ENCODE data around the gene C20orf202.

C20orf202 gene

DNA sequence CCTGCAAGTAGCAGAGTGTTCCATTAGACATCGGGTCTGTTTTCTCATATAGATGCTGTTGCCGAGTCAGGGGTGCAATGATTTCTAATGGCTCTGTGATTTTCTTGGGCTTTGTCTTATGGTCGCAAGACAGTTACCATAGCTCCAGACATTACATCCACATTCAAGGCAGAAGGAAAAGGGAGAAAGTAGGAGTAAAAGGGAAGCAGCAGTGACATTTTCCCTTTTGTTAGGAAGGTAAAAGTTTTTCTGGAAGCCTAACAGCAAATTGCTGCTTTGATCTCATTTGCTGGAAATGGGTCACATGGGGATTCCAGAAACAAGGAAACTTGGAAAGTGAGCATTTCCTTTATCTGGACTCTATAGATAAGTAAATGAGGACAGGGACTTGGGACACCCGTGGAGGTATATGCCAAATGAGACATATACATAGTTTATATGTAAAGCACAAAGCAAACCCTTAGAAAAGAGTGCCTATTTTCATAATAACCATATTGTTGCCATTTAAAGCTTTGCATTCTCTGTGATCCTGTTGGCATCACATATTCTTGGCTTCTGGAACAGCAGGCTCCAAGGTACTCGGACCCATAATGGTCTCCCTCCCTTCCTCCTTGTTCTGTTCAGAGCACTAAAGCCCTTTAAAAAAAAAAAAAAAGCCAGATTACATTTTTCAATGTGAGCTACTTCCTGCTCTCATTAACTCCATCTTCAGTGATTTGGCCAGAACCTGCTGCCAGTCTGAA lies at the start of gene C20orf202:
C20orf202 (plus strand) TSS at position 693 of the 743 bp plus-strand sequence. CDS start 132 bp downstream, outside the sequence.
- no peak for DNase-seq (ENCODE audit: low read depth)

DNA sequence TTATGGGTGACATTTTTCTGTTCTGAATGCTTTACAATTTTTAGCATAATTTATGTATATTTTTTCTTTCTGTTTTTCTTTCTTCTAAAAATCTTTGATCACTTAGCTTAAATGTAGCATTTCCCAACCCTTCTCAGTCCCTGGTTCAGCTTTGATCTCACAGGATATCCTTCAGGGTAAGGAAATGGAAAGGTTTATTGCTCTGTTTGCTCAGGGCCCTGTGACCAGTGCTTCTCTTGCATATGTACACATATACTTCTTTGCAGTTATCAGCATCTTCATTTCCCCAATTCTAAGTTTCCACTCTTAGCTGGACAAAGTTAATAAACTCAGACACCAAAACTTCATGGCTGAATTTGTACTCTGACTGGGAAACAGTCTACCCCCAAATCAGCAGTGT lies 49.0 kb upstream of the C20orf202 start:
- DNase-seq (ENCODE audit: low read depth): no peak

DNA sequence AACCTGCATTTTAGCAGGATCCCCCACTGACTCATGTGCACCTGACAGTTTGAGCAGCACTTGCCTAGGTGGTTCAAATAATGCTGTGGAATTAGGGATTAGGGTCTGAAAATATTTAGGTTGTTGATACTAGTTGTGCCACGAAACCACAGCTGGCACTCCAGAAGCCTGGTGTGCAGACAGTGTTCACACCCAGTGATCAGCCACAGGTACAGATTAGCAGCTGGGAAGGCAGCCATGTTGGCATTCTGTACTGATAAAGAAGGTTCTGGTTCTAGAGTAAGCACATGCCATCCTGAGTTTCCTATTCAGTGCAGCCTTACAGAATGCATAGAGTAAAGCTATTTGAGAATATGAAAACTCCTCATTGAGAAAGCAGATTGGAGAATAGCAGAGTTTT lies 48.6 kb upstream of the C20orf202 start:
- no peak for DNase-seq (ENCODE audit: low read depth)

DNA sequence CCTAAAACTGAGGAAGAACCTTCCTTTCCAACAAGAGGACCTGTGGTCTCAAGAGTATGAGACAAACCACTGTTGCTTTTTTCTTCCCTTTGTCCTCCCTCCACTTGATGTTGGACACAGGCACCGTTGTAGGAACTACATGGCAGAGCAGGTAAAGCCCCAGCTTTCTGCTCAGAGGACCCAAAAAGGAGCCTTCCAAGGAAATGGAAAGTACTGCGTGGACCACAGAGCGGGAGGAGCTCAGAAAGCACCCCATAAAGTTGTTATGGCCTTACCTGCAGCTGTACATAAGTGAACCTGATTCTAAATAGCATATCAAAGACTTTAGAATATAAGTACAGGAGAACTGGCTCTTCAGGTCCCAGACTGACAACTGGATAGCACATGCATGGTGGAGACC lies 47.9 kb upstream of the C20orf202 start:
- DNase-seq (ENCODE audit: low read depth): no peak

DNA sequence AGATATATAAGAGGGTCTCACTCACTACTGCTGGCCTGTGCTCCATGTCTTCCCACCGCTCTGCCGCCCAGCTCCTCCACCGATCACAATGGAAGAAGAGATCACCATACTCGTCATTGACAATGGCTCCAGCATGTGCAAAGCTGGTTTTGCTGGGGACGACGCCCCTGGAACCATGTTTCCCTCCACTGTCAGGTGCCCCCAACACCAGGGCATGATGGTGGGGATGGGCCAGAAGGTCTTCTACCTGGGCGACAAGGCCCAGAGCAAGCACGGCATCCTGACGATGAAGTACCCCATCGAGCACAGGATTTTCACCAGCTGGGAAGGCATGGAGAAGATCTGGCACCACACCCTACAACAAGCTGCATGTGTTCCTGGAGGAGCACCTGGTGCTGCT lies 42.8 kb upstream of the C20orf202 start:
- DNase-seq (ENCODE audit: low read depth): no peak

DNA sequence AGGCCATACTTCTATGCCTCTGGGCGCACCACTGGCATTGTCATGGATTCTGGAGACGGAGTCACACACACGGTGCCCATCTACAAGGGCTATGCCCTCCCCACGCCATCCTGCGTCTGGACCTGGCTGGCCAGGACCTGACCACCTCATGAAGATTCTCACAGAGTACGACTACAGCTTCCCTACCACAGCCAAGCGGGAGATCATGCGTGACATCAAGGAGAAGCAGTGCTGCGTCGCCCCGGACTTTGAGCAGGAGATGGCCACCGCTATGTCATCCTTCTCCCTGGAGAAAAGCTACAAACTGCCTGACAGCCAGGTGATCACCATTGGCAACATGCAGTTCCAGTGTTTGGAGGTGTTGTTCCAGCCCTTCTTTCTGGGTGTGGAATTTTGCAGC lies 42.3 kb upstream of the C20orf202 start:
- no peak for DNase-seq (ENCODE audit: low read depth)

DNA sequence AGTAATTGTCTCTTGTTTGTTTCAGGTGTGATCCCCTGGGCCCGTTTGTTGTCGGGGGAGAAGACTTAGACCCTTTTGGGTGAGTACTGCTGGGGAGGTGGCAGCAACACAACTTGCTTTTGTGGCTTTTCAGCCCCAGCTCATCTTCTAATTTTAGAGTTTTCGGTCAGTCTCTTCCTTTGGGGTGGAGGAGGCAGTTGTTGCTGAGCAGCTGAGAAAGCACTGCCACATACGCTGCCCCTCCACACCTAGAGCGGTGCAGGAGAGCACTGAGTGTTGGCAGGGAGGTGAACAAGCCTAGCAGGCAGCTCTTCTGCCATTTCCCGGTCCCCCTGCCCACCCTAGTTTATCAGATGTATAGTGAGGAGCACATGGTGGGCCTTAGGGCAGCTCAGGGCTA lies 40.1 kb upstream of the C20orf202 start:
- no peak for DNase-seq (ENCODE audit: low read depth)

DNA sequence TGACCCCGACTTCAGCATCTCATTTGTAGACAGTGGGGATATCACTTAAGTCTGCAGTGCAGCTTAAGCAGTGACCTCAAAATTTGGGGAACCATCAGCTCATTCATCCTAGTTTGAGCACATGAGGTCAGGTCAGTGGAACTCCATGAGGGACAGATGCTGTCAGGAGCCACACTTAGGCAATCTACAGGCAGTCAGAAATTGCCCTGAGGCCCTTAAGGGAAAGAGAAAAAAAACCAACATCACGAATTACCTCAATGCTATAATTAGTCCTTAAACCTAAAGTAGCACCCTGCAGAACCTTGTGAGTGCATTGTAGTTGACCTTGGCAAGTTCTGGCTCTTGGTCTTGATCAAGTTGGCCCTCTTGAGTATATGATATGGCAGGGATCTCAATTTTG lies 39.6 kb upstream of the C20orf202 start:
- no peak for DNase-seq (ENCODE audit: low read depth)

DNA sequence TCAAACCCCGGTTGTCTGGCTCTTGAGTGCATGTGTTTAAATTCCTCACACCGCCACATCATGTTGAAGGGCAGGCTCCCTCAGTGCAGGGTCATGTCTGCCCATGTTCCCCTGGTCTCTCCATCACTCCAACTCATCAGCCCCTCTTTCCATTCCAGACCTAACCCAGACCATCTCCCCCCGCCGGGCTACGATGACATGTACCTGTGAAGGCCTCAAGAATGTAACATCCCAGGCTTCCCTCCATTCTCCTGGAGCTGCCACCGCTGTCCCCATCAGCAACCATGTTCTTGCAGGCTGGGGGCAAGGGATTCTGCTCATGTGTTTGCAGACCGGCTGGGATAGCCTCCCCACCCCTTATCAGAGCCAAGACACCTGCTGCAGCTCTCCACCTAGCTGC lies 38.4 kb upstream of the C20orf202 start:
- no peak for DNase-seq (ENCODE audit: low read depth)

DNA sequence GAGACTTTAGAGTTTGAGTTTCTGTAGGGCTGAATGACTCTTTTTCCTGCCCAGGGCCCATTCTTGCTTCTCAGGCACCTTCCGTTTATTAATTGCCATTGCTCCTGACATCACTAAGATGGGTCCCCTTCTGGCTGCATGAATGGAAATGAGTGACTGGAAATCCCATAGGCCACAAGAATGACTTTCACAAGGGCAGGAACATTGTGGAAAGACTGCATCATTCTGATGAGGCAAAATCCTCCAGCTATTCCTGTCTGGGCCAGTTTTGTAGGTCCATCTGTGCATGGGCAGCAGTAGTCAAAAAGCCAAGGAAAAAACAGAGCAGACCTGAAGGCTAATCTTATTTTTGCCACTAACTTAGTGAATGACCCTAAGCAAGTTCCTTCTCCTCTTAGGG lies 37.7 kb upstream of the C20orf202 start:
- no peak for DNase-seq (ENCODE audit: low read depth)

DNA sequence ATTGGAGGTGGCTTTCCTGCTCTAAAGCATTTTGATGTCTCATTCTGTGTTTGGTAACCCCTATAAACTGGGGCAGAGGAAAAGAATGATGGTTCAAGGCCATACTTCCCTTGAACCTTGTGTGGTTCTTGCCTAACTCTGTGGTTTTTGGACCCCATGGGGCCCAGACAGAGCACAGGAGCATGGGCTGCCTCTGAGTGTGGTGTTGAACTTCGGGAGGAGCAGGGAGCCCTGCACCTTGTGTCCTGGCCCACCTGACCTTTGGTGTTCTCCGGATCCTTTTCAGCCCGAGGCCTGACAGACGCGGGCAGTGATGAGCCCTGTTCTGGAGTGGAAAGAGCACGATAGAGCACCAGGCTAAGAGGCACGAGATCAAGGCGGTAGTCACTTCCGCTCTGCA lies 37.3 kb upstream of the C20orf202 start:
- DNase-seq (ENCODE audit: low read depth): no peak

DNA sequence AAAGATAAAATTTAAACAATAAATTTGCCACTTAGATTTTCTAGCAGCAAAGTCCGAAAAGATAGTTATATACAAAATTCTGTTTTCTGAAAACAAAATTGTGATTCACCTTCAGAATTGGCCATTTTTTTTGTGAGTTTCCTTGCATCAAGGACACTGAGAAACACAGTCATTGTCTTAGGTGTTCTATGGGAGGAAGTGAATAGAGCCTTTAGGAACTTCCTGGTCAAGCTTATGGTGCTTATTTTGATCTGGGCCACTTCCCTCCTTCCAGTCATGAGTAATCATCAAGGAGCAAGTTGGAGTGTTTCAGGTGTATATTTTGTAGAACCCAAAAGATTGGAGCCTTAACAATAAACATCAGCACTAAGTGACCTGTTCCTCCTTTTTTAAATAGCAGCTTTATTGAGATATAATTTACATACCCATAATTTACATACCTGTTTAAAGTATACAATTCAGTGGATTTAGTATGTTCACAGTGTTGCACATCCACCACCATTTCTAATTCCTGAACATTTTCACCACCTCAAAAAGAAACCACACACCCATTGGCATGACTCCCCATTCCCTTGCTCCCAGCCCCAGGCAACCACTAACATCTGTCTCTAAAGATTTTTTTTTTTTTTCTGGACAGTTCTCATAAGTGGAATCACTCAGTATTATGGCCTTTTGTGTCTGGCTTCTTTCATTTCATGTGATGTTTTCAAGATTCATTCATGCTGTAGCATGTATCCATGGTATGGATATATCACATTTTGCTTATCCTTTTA lies 36.1 kb upstream of the C20orf202 start:
- no peak for DNase-seq (ENCODE audit: low read depth)

DNA sequence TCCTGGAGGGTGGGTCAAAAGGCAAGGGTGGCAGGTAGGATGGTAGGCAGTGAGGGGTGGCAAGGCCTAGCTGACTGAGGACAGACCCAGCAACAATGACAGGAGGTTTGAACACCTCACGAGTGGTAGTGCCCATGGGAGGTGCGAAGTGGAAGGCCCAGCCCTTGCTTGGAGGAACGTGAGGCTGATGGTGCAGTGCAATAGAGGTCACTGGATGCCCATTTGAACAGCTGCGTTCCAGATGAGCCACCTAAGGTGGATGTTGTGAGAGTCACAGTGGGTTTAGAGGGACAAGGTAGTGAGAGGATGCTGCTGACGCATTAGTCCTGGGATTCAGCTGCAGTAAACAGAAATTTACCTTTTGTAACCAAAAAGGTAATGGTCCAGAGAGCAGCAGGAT lies 34.0 kb upstream of the C20orf202 start:
- no peak for DNase-seq (ENCODE audit: low read depth)

DNA sequence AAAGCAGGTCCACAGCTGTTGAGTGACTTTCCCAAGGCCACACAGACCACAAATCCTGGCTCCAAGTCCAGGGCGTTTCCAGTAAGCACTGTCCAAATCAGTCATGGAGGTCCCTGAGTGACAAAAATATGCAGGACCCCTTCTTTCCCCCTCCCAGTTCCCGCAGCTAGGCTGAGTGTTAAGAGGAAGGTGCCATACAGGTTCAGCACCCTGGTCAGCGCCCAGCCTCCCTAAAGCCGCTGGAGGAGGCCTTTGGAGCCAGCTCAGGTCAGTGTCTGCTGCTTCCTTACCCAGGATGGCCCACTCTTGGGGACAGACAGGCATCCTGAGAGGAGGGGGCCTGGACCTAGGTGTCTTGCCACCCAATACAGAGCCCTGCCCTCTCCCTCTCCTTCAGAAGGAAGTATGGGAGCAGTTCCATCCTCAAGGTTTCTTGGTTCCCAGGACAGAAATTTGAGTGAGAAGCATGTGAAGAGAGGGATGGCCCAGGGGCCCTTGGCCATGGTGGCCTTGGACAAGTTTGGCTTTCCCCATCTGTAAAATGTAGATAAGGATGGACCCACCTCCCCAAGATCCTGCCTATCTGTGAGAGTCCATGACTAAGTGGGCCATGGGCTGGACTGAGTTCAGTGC lies 31.7 kb upstream of the C20orf202 start:
- DNase-seq (ENCODE audit: low read depth): no peak

DNA sequence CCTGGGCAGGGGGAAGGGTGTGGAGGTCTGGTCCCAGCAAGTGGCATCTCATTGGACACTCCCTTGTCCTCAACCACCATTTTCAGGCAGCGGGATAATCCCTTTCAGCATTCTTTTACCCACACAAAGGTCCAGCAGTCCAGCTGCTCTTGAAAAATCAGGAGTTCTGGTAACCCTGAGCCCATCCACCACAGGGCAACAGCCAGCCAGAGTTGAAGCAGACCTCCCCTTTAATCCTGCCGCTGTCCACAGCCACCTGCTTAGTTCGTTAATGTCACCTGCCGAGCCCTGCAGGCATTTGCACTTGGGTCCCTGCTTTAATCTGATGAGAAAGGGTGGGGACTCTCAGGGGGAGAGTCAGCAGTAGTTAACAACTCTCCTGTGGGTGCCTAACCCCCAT lies 29.6 kb upstream of the C20orf202 start:
- DNase-seq (ENCODE audit: low read depth): no peak

DNA sequence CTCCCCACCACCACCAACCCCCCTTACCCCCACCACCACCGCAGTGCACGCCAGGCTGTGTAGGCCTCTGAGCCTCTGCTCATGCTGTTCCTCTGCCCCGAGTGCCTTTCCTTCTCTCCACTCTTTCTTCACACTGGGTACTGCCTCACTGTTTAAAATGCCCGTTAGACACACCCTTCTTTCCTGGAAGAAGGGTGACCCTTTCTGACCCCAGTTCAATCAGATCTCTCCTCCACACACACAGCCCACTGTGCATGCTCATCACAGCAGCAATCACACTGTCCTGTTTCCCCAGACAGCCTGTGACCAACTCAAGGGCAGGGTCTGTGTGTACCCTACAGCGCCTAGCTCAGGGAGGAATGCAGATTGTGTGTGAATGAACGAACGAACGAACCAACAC lies 28.5 kb upstream of the C20orf202 start:
- no peak for DNase-seq (ENCODE audit: low read depth)

DNA sequence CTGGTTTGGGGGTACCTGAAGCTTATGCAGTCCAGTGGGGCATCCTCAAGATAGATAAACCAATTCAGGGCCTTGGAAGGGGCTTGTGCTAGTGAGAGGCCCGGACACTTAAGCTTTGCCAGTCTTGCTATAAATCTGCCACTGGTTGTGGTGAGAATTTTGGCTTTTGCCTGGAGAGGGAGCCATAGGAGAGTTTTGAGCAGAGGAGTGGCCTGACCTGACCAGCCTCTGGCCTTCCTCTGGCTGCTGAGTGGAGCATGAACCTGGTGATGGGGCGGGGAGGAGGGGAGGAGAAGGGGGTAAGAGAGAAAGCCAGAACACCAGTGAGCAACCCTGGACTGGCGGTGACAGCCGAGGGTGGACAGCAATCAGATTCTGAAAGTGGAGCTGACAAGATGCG lies 25.6 kb upstream of the C20orf202 start:
- no peak for DNase-seq (ENCODE audit: low read depth)

DNA sequence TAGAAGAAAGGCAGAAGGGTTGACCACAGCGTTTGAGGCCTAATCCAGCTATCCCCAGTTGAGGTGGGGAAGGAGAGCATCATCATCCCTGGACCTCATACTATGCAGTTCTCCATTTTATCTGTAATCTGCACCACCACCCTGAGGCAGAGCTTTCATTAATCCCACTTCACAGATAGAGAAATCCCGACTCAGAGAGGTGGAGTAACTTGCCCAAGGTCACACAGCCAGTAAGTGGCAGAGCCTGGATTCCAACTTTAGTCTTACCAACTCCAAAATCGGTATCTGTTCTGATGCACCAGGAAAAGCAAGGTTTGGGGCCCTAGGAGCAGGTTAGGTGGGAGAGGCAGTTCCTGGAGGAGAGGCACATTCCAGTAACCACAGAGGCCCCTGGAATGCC lies 25.2 kb upstream of the C20orf202 start:
- no peak for DNase-seq (ENCODE audit: low read depth)

DNA sequence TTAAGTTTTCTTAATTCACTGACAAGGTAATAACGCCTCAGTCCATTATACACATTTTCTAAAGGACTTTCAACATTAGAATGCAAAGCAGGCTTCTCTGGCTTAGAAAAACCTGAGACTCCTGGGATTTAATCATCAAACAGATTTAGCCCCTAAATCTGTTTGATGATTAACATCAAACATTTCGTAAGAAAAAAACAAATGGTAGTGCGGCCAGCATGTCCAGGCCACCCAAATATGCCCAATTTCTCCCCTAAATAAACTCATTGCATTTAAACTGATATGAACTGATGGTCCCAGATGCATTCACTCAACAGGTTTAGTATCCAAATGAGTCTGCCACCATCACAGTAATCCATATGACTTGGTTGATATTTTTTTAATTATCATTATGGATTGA lies 24.6 kb upstream of the C20orf202 start:
- no peak for DNase-seq (ENCODE audit: low read depth)

DNA sequence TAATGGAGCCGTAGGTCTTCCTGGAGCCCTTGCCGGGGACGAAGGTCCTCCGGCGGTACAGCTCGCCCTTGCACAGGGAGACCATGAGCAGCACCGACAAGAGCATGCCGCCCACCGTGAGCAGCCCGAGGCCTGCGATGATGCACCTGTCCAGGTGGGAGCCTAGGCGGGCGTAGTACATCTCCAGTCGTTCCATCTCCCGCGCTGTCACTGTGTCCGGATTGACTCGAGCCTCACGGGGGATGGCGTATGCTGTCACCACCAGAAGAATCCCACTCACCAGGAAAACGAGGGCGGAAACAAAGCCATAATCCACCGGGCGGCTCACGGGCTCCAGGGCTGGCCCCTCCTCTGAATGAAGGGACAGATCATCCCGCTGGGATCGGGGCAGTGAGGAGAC lies 22.3 kb upstream of the C20orf202 start:
- no peak for DNase-seq (ENCODE audit: low read depth)

DNA sequence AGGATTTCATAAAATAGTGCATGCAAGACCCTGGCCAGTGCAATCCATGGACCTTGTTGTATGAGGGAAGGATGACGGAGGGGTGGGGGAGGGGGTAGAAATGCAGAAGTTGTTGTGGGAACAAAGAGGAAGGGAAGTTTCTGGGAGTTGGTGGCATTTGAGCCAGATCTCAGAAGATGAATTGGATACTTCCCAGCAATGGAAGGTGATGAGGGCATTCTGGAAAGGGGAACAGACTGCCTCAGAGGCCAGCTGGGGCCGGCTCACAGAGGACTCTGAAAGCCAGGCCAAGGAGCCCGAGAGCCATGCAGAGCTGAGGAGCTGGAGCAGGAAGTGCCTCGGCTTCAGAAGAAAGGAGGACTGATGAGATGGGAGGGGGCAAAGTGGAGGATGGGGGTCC lies 21.1 kb upstream of the C20orf202 start:
- DNase-seq (ENCODE audit: low read depth): no peak

DNA sequence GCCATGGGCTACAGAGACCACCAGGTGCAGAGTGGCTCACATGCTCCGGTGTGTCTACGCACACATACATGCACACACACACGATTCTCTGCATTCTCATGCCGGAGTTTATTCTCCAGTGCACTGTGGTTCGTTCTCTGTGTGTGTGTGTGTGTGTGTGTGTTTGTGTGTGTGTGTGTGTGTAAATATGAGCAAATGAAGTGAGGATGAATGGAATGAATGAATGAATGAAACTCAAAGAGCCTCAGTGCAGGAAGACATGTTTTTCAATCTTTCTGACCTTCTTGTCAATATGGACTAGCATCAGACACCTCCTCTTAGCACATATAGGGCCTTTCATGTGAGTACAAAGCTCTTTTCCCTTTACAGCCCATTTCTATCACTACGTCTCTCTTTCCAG lies 20.1 kb upstream of the C20orf202 start:
- DNase-seq (ENCODE audit: low read depth): no peak

DNA sequence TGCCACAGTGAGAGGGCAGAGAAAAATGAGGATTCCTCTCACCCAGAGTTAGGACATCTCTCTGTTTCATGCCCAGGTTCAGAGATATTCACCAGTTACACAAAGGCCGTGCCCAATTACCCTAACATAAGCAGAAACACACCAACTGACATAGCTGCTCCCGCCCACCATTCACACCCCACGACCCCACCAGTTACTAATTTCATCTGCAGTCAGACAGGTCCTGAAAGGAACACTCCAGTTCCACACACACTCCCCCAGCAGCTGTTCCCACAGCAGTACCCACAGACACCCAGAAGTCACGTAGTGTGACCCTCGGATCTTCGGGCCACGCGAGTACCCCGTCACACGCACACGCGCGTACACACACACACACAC lies 19.0 kb upstream of the C20orf202 start:
- DNase-seq (ENCODE audit: low read depth): no peak
